Prostate gland (tissue), 2 donors: Measurements from ENCODE around the gene BCAS3. TPM values are rescaled to one million over a fixed set of nuclear protein-coding genes. Genes with fewer than 3 reads are reported as not detected.

Source experiments
- DNase-seq: peaks from one replicate; pipeline ENCODE4 v3.0.0-alpha.2; 2019; ENCODE audit warnings: low spot score
- H3K27ac ChIP-seq, 2 donors: fragments of 200-600 bp; sonication (generic); 2 replicates each; pipeline ENCODE4 v1.5.1; 2017 to 2019
- H3K27me3 ChIP-seq: fragments of 200-600 bp; sonication (generic); replicated peaks from 2 replicates; pipeline ENCODE4 v1.5.1; 2019; ENCODE audit not compliant: insufficient read depth
- H3K36me3 ChIP-seq, 2 donors: fragments of 200-600 bp; sonication (generic); 1 replicate in 1 of 2; 2 replicates in 1 of 2; pipeline versions ENCODE4 v1.5.1 to v1.8.1; 2017 to 2019
- H3K4me1 ChIP-seq: fragments of 200-600 bp; sonication (generic); replicated peaks from 2 replicates; pipeline ENCODE4 v1.5.1; 2019
- H3K4me3 ChIP-seq, 2 donors: fragments of 200-600 bp; sonication (generic); 2 replicates each; pipeline ENCODE4 v1.5.1; 2017 to 2019
- H3K9me3 ChIP-seq: fragments of 200-600 bp; sonication (generic); 2 replicates; pipeline ENCODE4 v1.5.1; 2017
- POLR2A ChIP-seq: fragments of 450-650 bp; IDR thresholded peaks from one replicate; pipeline ENCODE4 v1.6.1; 2016; ENCODE audit warnings: antibody characterized with exemption, mild to moderate bottlenecking
- POLR2AphosphoS5 ChIP-seq: sonication (generic); formaldehyde crosslinking; IDR thresholded peaks from one replicate; pipeline ENCODE4 v1.6.1; 2017; ENCODE audit warnings: antibody characterized with exemption
- WGBS: methylation state at CpG from one replicate; pipeline ENCODE4 v1.1.5; 2018; 5-methylcytosine and 5-hydroxymethylcytosine counted together
- intact Hi-C: fragments of 100-400 bp; cut with DNase I; formaldehyde crosslinking; loops from one replicate; pipeline ENCODE4 v1.14.2; 2022
- total RNA-seq, 2 donors: library from RNA; depleted of rRNA; stranded (reverse); fragments of >200 nt; gene quantifications; one replicate each; pipeline ENCODE4 v1.1.0, GENCODE V29; 2016
- TF ChIP-seq, protein P1 (sequence below), 4 experiments: fragments of 200-600 bp in 2 of 4; fragments of 450-650 bp in 2 of 4; sonication (generic) in 2 of 4; IDR thresholded peaks; 1 replicate in 3 of 4; 2 replicates in 1 of 4; pipeline ENCODE4 v1.5.1; 2016 to 2019; ENCODE audit warnings: antibody characterized with exemption in 4 of 4, mild to moderate bottlenecking in 2 of 4, moderate library complexity in 2 of 4

The BCAS3 gene
- total RNA-seq, 2 donors from 2014 or later = 57.8 to 93.9 TPM

GRCh38 chr17:61394630-61395408 lies 717.2 kb downstream of the BCAS3 start:
- TF ChIP-seq POLR2AphosphoS5 = no peak
- TF ChIP-seq, protein P1, sequence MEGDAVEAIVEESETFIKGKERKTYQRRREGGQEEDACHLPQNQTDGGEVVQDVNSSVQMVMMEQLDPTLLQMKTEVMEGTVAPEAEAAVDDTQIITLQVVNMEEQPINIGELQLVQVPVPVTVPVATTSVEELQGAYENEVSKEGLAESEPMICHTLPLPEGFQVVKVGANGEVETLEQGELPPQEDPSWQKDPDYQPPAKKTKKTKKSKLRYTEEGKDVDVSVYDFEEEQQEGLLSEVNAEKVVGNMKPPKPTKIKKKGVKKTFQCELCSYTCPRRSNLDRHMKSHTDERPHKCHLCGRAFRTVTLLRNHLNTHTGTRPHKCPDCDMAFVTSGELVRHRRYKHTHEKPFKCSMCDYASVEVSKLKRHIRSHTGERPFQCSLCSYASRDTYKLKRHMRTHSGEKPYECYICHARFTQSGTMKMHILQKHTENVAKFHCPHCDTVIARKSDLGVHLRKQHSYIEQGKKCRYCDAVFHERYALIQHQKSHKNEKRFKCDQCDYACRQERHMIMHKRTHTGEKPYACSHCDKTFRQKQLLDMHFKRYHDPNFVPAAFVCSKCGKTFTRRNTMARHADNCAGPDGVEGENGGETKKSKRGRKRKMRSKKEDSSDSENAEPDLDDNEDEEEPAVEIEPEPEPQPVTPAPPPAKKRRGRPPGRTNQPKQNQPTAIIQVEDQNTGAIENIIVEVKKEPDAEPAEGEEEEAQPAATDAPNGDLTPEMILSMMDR (IDR thresholded peaks at IDR 0.05) = no peak
- no peak for TF ChIP-seq POLR2A
- H3K36me3 ChIP-seq = no peaks in the 10 kb centered on the region
- 91% methylated on average over 10 of the region's 10 CpGs for WGBS
- no peaks in the 10 kb centered on the region for H3K9me3 ChIP-seq
- intact Hi-C loops = loop anchor here (5.0 to 10.0 kb wide), 4 partner anchors 143 to 670 kb away; no protein-coding TSS in a partner anchor
- DNase-seq = no peak
- no peak overlapping the region for H3K4me3 ChIP-seq
- peaks cover 3% of the 10 kb centered on the region for H3K27me3 ChIP-seq
- H3K4me1 ChIP-seq = peaks cover 12% of the 10 kb centered on the region
- H3K27ac ChIP-seq = no peak overlapping the region

GRCh38 chr17:61395409-61395982 lies 717.8 kb downstream of the BCAS3 start:
- Histone ChIP-seq H3K4me1 (peaks cover 12% of the 10 kb centered on the region), H3K9me3 (no peaks in the 10 kb centered on the region), H3K27me3 (peaks cover 3% of the 10 kb centered on the region), H3K27ac (no peak overlapping the region), H3K36me3 (no peaks in the 10 kb centered on the region), H3K4me3 (no peak overlapping the region)
- WGBS = 88% methylated on average over 38 of the region's 38 CpGs
- DNase-seq = no peak
- intact Hi-C loops = loop anchor here (10.0 kb wide), 3 partner anchors 191 to 671 kb away; no protein-coding TSS in a partner anchor
- TF ChIP-seq POLR2A = no peak
- TF ChIP-seq POLR2AphosphoS5 = no peak
- TF ChIP-seq, protein P1 (IDR thresholded peaks at IDR 0.05) = no peak

GRCh38 chr17:61395983-61396585 lies 718.4 kb downstream of the BCAS3 start:
- no peak for DNase-seq
- Histone ChIP-seq H3K36me3 (no peaks in the 10 kb centered on the region), H3K4me1 (peaks cover 12% of the 10 kb centered on the region), H3K9me3 (no peaks in the 10 kb centered on the region), H3K4me3 (peak overlapping the region; percentile 37 to 45), H3K27me3 (peaks cover 3% of the 10 kb centered on the region), H3K27ac (peak overlapping the region; percentile 79 to 84)
- WGBS = 42% methylated on average over 45 of the region's 63 CpGs
- TF ChIP-seq, protein P1 (IDR thresholded peaks at IDR 0.05) = no peak
- intact Hi-C loops = loop anchor here (10.0 kb wide), 3 partner anchors 191 to 671 kb away; no protein-coding TSS in a partner anchor

GRCh38 chr17:61396586-61397085 lies 719.0 kb downstream of the BCAS3 start:
- no peak for DNase-seq
- Histone ChIP-seq H3K36me3 (no peaks in the 10 kb centered on the region), H3K4me1 (peaks cover 12% of the 10 kb centered on the region), H3K9me3 (no peaks in the 10 kb centered on the region), H3K27ac (peak overlapping the region; percentile 79 to 84), H3K4me3 (peak overlapping the region; percentile 37 to 45), H3K27me3 (peaks cover 3% of the 10 kb centered on the region)
- TF ChIP-seq, protein P1 (IDR thresholded peaks at IDR 0.05) = no peak
- no peak for TF ChIP-seq POLR2AphosphoS5
- no peak for TF ChIP-seq POLR2A
- intact Hi-C loops = loop anchor here (10.0 kb wide), 3 partner anchors 192 to 672 kb away; no protein-coding TSS in a partner anchor
- WGBS = 9% methylated on average over 32 of the region's 46 CpGs
